ENCODE data around the gene VKORC1. TPM values are rescaled to one million over a fixed set of nuclear protein-coding genes. Genes with fewer than 3 reads are reported as not detected.

The VKORC1 gene
- total RNA-seq, 4 donors from 2014 or later = 85.6 to 128 (median 99.3) TPM

GRCh38 chr16:31129568-31130335, 35.2 kb upstream of the VKORC1 start:
- DNase-seq (ENCODE audit: low spot score) = peak; percentile 65

GRCh38 chr16:31128711-31129567, 34.3 kb upstream of the VKORC1 start:
- no peak for TF ChIP-seq CTCF (IDR thresholded peaks at IDR 0.05)
- DNase-seq (ENCODE audit: low spot score) = no peak
- ATAC-seq (ENCODE audit: low FRiP score) = peak; percentile 4

More at GRCh38 chr16:31129568-31130335, 35.2 kb upstream of the VKORC1 start:
- peak; percentile 82 for ATAC-seq (ENCODE audit: low FRiP score)
- no peak for TF ChIP-seq CTCF (IDR thresholded peaks at IDR 0.05)

- no peak for TF ChIP-seq CTCF (IDR thresholded peaks at IDR 0.05)
- ATAC-seq (ENCODE audit: low FRiP score) (no peak), DNase-seq (ENCODE audit: low spot score) (no peak)
Observed at GRCh38 chr16:31127182-31127581, 32.6 kb upstream of the VKORC1 start.

GRCh38 chr16:31125844-31126243, 31.2 kb upstream of the VKORC1 start:
- DNase-seq (ENCODE audit: low spot score) = no peak
- no peak for TF ChIP-seq CTCF (IDR thresholded peaks at IDR 0.05)
- ATAC-seq (ENCODE audit: low FRiP score) = no peak

- no peak for TF ChIP-seq CTCF (IDR thresholded peaks at IDR 0.05)
- ATAC-seq (ENCODE audit: low FRiP score) (no peak), DNase-seq (ENCODE audit: low spot score) (no peak)
Observed at GRCh38 chr16:31120129-31120528, 25.5 kb upstream of the VKORC1 start.

- DNase-seq (ENCODE audit: low spot score) (no peak), ATAC-seq (ENCODE audit: low FRiP score) (peak; percentile 69)
- TF ChIP-seq CTCF (IDR thresholded peaks at IDR 0.05) = no peak
Observed at GRCh38 chr16:31118223-31119155, 23.9 kb upstream of the VKORC1 start.

Measured in omental fat pad (tissue), 4 donors.